ENCODE results near the gene TLCD3A.
"Not testable (repeated sequence)": the region's sequence is repeated elsewhere in the genome, so short reads cannot be mapped to it uniquely, and the experiment has no call there.

The TLCD3A gene

GRCh38 chr17:708132-708531 lies 24.3 kb upstream of the TLCD3A start:
- DNase-seq (ENCODE audit: low read depth): no peak

- no peak for DNase-seq (ENCODE audit: low read depth)
Measured at GRCh38 chr17:718075-718474, 14.3 kb upstream of the TLCD3A start.

- DNase-seq (ENCODE audit: low read depth): no peak
Measured at GRCh38 chr17:720706-721539, 11.5 kb upstream of the TLCD3A start.

GRCh38 chr17:721540-721937 lies 10.9 kb upstream of the TLCD3A start:
- DNase-seq (ENCODE audit: low read depth): no peak

GRCh38 chr17:725084-725483 lies 7.3 kb upstream of the TLCD3A start:
- DNase-seq (ENCODE audit: low read depth): no peak

- DNase-seq (ENCODE audit: low read depth): no peak
Measured at GRCh38 chr17:725746-726145, 6.7 kb upstream of the TLCD3A start.

GRCh38 chr17:726271-726919 lies 6.0 kb upstream of the TLCD3A start:
- DNase-seq (ENCODE audit: low read depth): no peak

- DNase-seq (ENCODE audit: low read depth): no peak
Measured at GRCh38 chr17:728911-729310, 3.5 kb upstream of the TLCD3A start.

- DNase-seq (ENCODE audit: low read depth): no peak
Measured at GRCh38 chr17:731644-732066, 741 bp upstream of the TLCD3A start.

- no peak for DNase-seq (ENCODE audit: low read depth)
Measured at GRCh38 chr17:732902-733720, 715 bp downstream of the TLCD3A start.

- DNase-seq (ENCODE audit: low read depth): no peak
Measured at GRCh38 chr17:733743-734142, 1.3 kb downstream of the TLCD3A start.

GRCh38 chr17:737561-738113 lies 5.2 kb downstream of the TLCD3A start:
- no peak for DNase-seq (ENCODE audit: low read depth)

- DNase-seq (ENCODE audit: low read depth): no peak
Measured at GRCh38 chr17:740240-741017, 8.0 kb downstream of the TLCD3A start.

- DNase-seq (ENCODE audit: low read depth): no peak
Measured at GRCh38 chr17:742147-742793, 9.9 kb downstream of the TLCD3A start.

- no peak for DNase-seq (ENCODE audit: low read depth)
Measured at GRCh38 chr17:743139-743538, 10.7 kb downstream of the TLCD3A start.

GRCh38 chr17:744937-745336 lies 12.5 kb downstream of the TLCD3A start:
- no peak for DNase-seq (ENCODE audit: low read depth)

- no peak for DNase-seq (ENCODE audit: low read depth)
Measured at GRCh38 chr17:745406-745805, 13.0 kb downstream of the TLCD3A start.

- no peak for DNase-seq (ENCODE audit: low read depth)
Measured at GRCh38 chr17:746181-746580, 13.8 kb downstream of the TLCD3A start.

GRCh38 chr17:746783-747629 lies 14.6 kb downstream of the TLCD3A start:
- no peak for DNase-seq (ENCODE audit: low read depth)

- not testable (repeated sequence) for DNase-seq (ENCODE audit: low read depth)
Measured at GRCh38 chr17:748604-749003, 16.2 kb downstream of the TLCD3A start.
